Measurements from ENCODE around the gene CNN1.
"Not testable (repeated sequence)": the region's sequence is repeated elsewhere in the genome, so short reads cannot be mapped to it uniquely, and the experiment has no call there.

DNA sequence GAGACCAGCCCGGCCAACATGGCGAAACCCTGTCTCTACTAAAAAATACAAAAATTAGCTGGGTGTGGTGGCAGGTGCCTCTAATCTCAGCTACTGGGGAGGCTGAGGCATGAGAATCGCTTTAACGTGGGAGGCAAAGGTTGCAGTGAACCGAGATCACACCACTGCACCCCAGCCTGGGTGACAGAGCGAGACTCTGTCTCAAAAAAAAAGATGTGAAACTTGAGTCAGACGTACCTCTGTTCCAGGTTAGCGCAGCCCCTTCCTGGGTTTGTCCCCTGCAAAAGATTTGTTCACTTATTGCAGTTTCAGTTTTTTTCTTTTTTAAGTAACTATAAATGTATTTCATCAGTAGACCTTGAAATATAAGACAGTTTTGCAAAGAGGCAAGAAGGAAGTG, 61.1 kb downstream of the CNN1 start:
- TF ChIP-seq RARB (CRISPR knock-in tag; IDR thresholded peaks at IDR 0.05); RAD21 (conservative IDR thresholded peaks at IDR 0.05 in 1 of 2, IDR thresholded peaks at IDR 0.05 in 1 of 2); EP300 (IDR thresholded peaks at IDR 0.05); CHD4 (IDR thresholded peaks at IDR 0.05; ENCODE audit: borderline replicate concordance); POLR2A (IDR thresholded peaks at IDR 0.05; ENCODE audit: low read length); ESRRA (IDR thresholded peaks at IDR 0.05; ENCODE audit: borderline replicate concordance, low read length); SMC3 (IDR thresholded peaks at IDR 0.05): not testable (repeated sequence)
- TF ChIP-seq, protein P1, sequence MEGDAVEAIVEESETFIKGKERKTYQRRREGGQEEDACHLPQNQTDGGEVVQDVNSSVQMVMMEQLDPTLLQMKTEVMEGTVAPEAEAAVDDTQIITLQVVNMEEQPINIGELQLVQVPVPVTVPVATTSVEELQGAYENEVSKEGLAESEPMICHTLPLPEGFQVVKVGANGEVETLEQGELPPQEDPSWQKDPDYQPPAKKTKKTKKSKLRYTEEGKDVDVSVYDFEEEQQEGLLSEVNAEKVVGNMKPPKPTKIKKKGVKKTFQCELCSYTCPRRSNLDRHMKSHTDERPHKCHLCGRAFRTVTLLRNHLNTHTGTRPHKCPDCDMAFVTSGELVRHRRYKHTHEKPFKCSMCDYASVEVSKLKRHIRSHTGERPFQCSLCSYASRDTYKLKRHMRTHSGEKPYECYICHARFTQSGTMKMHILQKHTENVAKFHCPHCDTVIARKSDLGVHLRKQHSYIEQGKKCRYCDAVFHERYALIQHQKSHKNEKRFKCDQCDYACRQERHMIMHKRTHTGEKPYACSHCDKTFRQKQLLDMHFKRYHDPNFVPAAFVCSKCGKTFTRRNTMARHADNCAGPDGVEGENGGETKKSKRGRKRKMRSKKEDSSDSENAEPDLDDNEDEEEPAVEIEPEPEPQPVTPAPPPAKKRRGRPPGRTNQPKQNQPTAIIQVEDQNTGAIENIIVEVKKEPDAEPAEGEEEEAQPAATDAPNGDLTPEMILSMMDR (IDR thresholded peaks at IDR 0.05), result not testable (repeated sequence)

Measured in A549 (cell line).